BJ (cell line): ENCODE results near the gene UPK1B. TPM values are rescaled to one million over a fixed set of nuclear protein-coding genes. Genes with fewer than 3 reads are reported as not detected.
A peak's percentile ranks its signal among the peaks of the same experiment; 100 is the strongest.

Experiments used
- CTCF ChIA-PET: fragments of 350-600 bp; formaldehyde crosslinking; extraction: SDS; loops from one replicate; lab custom pipeline; 2021; ENCODE audit warnings: antibody characterized with exemption, inconsistent platforms; lab: Yijun Ruan, JAX
- POLR2A ChIA-PET: fragments of 300-600 bp; sonication (Branson Sonifier 250); formaldehyde crosslinking; extraction: SDS; loops from one replicate; lab custom pipeline; 2021; ENCODE audit warnings: antibody characterized with exemption; lab: Charles Lee
- DNase-seq: peaks from one replicate; pipeline ENCODE4 v3.0.0-alpha.2; 2011; ENCODE audit warnings: low read depth
- H3K27me3 ChIP-seq: 2 replicates; pipeline ENCODE4 v1.6.0; 2011; ENCODE audit warnings: low read length; ENCODE audit not compliant: control insufficient read depth, insufficient read depth
- H3K36me3 ChIP-seq: 2 replicates; pipeline ENCODE4 v1.5.1; 2011; ENCODE audit warnings: low read length; ENCODE audit not compliant: control insufficient read depth, insufficient read depth
- H3K4me3 ChIP-seq: 2 replicates; pipeline ENCODE4 v1.5.1; 2011; ENCODE audit warnings: low read depth, mild to moderate bottlenecking, control low read depth, low read length
- polyA plus RNA-seq: library from polyadenylated mRNA; depleted of rRNA; stranded (reverse); fragments of >200 nt; gene quantifications from 2 replicates; pipeline ENCODE4 v1.2.3, GENCODE V29; 2011
- TF ChIP-seq, protein P1 (sequence below): IDR thresholded peaks from 2 replicates; pipeline ENCODE4 v1.5.1; 2011; ENCODE audit warnings: low read depth, mild to moderate bottlenecking, control low read depth, inconsistent platforms, low read length, moderate library complexity; ENCODE audit not compliant: insufficient read depth

Gene UPK1B
- polyA plus RNA-seq, 1 experiment: not detected

DNA sequence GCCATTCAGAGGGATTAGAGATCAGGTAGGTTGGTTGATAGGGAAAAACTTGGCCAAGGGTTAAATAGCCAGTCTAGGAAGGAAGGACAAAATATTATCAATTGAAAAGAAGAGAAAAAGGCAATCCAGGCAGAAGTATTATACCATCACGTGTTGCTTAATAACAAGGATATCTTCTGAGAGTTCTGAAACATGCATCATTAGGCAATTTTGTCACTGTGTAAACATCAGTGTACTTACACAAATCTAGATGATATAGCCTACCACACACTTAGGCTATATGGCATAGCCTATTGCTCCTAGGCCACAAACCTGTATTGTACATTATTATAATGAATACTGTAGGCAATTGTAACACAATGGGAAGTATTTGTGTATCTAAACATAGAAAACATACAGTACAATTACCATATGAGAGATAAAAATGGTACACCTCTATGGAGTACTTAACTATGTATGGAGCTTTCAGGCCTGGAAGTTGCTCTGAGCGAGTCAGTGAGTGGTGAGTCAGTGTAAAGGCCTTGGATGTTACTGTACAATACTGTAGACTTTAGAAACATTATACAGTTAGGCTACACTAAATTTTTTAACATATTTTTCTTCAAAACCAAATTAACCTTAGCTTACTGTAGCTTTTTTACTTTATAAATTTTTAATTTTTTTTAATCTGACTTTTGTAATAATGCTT is 24.8 kb upstream of the UPK1B start:
- TF ChIP-seq, protein P1, sequence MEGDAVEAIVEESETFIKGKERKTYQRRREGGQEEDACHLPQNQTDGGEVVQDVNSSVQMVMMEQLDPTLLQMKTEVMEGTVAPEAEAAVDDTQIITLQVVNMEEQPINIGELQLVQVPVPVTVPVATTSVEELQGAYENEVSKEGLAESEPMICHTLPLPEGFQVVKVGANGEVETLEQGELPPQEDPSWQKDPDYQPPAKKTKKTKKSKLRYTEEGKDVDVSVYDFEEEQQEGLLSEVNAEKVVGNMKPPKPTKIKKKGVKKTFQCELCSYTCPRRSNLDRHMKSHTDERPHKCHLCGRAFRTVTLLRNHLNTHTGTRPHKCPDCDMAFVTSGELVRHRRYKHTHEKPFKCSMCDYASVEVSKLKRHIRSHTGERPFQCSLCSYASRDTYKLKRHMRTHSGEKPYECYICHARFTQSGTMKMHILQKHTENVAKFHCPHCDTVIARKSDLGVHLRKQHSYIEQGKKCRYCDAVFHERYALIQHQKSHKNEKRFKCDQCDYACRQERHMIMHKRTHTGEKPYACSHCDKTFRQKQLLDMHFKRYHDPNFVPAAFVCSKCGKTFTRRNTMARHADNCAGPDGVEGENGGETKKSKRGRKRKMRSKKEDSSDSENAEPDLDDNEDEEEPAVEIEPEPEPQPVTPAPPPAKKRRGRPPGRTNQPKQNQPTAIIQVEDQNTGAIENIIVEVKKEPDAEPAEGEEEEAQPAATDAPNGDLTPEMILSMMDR: no peak
- no peak for DNase-seq
- Histone ChIP-seq H3K4me3 (no peak overlapping the region), H3K27me3 (no peaks in the 10 kb centered on the region), H3K36me3 (no peaks in the 10 kb centered on the region)
- CTCF ChIA-PET: interaction anchor here (0.5 to 1.3 kb wide), 2 partner anchors 80 to 92 kb away, joined by 3 to 11 read pairs; partner anchors contain the start of gene B4GALT4
- POLR2A ChIA-PET: no interaction called here

DNA sequence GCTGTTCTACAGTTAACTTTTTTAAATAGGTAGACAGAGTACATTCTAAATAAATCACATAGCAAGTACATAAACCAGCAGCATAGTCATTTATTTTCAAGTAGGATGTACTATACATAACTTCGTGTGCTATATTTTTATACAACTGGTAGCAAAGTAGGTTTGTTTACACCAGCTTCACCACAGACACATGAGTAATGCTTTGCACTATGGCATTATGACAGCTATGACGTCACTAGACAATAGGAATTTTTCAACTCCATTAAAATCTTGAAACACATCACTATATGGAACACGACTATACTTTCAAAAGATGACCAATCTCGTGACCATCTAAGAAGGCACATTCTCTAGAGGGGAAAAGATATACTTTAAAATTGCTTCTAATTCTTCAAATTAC is 23.9 kb upstream of the UPK1B start:
- peak; percentile 21 for DNase-seq
- CTCF ChIA-PET: interaction anchor here (0.6 to 1.3 kb wide), 2 partner anchors 92 to 111 kb away, joined by 4 to 11 read pairs; partner anchors contain the start of gene B4GALT4
- Histone ChIP-seq H3K27me3 (no peaks in the 10 kb centered on the region), H3K36me3 (no peaks in the 10 kb centered on the region), H3K4me3 (no peak overlapping the region)
- POLR2A ChIA-PET: no interaction called here
- TF ChIP-seq, protein P1: no peak

DNA sequence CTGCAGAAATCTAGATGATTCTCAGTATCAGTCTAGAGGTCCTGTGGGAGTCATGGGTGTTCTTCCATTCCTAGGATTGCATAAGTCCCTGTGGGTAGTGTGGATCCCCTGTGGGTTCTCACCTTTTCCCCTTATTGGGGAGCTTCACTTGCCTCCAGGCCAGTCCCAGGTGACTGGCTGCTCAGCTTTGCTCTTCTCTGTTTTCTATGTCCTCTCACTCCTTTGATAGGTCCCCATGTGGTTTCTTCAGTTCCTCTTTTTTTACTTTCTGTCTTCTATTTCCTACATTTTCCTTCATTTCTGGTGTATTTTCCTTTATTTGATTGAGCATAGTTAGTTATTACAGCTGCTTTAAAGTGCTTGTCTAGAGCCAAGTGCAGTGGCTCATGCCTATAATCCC is 16.5 kb upstream of the UPK1B start:
- no peaks in the 10 kb centered on the region for H3K27me3 ChIP-seq
- TF ChIP-seq, protein P1: no peak
- ChIA-PET POLR2A (no interaction called here), CTCF (interaction anchor here (1.4 kb wide), 1 partner anchor 11 kb away, joined by 3 read pairs; the partner anchor contains the start of gene TEX55)
- H3K36me3 ChIP-seq: no peaks in the 10 kb centered on the region
- DNase-seq: no peak
- no peak overlapping the region for H3K4me3 ChIP-seq

DNA sequence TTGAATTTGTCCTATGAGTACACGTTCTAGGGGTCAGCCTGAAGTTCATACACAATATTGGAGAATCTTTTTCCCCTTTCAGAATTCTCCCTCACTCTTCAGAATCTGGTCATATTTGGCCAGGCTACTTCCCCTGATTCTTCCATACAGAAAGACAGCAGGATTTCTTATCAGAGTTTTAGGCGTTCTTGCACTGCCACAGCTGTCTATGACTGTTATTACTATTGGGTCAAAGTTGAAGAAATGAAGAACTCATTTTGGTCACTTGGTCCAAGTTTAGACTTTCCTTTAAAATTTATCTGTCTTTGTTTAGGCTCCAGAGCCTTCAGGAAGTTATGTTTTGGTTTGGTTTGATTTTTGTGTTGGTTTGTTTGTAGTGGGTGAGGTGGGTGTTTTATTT is 15.4 kb upstream of the UPK1B start:
- Histone ChIP-seq H3K36me3 (no peaks in the 10 kb centered on the region), H3K27me3 (no peaks in the 10 kb centered on the region), H3K4me3 (no peak overlapping the region)
- CTCF ChIA-PET: no interaction called here
- POLR2A ChIA-PET: no interaction called here
- TF ChIP-seq, protein P1: no peak
- no peak for DNase-seq

GRCh38 chr3:119160361-119160760 is 13.0 kb upstream of the UPK1B start:
- TF ChIP-seq, protein P1: no peak
- ChIA-PET CTCF (interaction anchor here (1.2 kb wide), 1 partner anchor 81 kb away, joined by 3 read pairs; no protein-coding TSS in a partner anchor), POLR2A (no interaction called here)
- Histone ChIP-seq H3K4me3 (no peak overlapping the region), H3K36me3 (no peaks in the 10 kb centered on the region), H3K27me3 (no peaks in the 10 kb centered on the region)
- DNase-seq: no peak
